Amniotic stem cell (primary cell): ENCODE measurements around the gene ZNF536.
"Not testable (repeated sequence)": the region's sequence is repeated elsewhere in the genome, so short reads cannot be mapped to it uniquely, and the experiment has no call there.

Source experiments
- DNase-seq: peaks from one replicate; lab custom pipeline; 2025; lab: John Stamatoyannopoulos, UW

ZNF536 gene

DNA sequence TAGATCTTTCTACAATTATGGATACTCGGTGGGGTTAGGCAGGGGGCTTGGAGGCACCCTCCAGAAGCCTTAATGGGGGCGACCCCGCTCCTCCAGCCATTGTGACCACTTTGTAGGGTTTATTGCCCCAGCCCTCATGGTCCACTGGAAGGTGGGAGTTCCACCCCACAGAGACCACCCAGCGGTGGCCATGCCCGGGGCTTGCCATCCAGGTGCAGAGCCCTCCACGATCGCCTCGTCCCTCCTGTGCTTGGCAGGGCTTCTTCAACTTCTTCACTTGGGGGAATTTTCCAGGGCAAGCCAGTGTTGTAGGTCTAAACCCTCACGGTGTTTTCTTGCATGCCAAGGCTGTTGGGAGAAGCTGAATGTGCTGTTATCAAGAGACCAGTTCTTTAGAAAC is 16.1 kb downstream of the ZNF536 start:
- no peak for DNase-seq

GRCh38 chr19:30388819-30389218 is 16.6 kb downstream of the ZNF536 start:
- DNase-seq, result no peak

GRCh38 chr19:30390356-30390988 is 18.3 kb downstream of the ZNF536 start:
- DNase-seq, result no peak

DNA sequence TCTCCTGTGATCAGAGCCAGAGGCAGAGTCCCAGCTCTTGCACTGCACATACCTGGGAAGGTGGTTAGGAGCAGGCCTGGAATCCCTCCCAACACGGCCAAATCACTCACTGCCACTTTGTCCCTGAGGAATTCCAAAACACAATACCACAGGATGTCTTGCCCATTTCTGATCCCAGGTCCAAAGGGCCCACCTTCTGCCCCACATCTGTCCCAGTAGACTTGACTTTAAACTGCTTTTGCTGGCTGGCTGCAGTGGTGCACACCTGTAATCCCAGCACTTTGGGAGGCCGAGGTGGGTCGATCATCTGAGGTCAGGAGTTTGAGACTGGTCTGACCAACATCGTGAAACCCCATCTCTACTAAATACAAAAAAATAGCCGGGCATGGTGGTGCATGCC is 18.9 kb downstream of the ZNF536 start:
- DNase-seq, result no peak

DNA sequence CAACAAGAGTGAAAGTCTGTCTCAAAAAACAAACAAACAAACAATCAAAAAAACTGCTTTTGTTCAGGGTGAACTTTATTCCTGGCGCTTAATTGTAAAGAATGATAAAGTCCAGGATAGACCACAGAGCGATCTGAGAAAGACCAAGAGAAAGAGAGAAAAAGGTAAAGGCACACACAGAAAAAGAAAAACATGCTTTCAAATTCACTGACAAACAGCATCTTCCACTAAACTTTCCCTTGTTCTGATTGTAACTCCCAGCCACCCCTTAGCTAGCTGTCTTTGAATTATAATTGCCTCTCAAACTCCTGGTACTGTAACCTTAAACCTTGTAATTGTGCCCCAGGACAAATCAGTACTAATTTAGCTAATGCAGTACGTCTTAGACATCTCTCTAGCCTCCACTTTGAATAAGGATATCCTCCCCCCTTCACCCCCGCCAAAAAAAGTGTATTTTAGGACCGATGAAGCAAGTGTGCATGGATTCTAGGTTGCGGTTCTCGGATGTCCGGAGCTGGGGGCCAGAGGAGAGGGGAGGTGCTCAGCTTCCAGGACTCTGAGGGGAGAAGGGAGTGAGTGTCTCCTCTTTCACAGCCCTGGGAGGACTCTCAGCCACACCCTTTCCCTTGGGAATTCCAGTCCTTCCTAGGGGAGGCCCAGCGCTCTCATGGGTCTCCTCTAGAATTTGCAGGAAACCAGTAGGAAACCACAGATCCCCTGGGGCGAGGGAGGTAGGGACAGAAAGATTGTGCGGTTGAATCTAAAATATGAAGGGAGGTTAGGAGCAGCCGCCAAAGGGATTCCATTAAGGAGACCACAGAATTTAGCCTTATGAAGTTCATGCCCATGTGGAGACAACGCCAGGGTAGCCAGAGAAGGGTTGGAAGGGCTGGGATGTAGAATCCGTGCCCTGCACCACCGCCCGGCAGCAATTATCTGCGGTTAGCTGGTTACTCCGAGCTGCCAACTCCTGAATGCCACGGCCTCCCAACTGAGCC is 19.7 kb downstream of the ZNF536 start:
- no peak for DNase-seq

DNA sequence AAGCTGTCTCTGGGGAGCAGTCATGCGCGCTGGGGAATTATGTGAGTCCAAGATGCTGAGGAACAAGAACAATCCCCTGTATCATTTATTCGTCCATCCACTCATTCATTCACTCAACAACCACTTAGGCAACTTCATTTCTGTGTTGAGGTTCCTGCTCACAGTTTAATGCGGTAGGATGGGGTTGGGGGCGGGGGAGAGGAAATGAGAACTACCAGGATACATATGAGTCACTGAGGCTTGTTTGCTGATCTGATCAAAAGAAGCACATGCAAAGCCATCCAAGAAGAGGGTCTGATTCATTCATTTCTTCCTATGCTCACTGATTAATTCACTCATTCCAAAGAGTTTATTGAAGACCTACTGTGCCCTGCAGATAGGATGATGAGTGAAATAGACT is 20.9 kb downstream of the ZNF536 start:
- no peak for DNase-seq

GRCh38 chr19:30393729-30394480 is 21.7 kb downstream of the ZNF536 start:
- DNase-seq, result no peak

GRCh38 chr19:30394481-30395151 is 22.4 kb downstream of the ZNF536 start:
- DNase-seq, result no peak

GRCh38 chr19:30395283-30395682 is 23.1 kb downstream of the ZNF536 start:
- DNase-seq, result no peak

DNA sequence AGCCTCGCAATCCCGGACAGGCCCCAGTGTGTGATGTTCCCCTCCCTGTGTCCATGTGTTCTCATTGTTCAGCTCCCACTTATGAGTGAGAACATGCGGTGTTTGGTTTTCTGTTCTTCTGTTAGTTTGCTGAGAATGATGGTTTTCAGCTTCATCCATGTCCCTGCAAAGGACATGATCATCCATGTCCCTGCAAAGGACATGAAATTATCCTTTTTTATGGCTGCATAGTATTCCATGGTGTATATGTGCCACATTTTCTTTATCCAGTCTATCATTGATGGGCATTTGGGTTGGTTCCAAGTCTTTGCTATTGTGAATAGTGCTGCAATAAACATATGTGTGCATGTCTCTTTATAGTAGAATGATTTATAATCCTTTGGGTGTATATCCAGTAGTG is 26.4 kb downstream of the ZNF536 start:
- not testable (repeated sequence) for DNase-seq

GRCh38 chr19:30401956-30402355 is 29.8 kb downstream of the ZNF536 start:
- DNase-seq, result no peak

DNA sequence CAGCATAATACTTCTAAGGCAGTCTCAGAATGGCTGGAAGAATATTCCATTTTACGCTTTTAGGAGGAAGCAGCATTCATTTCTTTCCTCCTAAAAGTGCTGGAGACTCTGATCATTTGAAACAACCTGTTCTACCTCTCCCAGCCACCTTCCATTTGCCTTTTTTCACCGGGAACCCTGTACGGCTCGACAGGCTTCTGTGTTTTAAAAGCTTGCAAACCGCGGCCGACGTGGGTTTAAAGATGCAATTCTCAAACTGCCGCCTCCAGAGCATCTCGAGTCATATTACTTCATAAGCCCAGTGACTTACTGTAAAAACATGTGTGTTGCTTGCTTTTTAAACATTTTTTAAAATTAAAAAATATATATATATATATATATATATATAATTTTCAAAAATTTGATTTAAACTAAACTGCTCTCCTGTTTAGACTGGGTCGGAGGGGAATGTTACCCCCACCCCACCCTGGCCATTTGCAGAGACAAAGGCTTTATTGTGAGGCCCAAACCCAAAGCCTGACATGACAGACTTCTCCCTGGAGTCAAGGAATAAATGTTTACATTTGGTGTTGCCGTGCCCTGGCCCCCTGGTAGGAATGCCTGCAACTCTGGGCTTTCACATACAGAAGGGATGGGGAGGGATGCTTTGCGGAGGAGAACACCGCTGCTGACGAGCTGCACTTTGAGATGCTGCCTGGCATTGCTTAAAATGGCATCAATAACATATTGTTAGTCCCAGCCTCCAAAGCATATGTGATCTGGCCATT is 30.4 kb downstream of the ZNF536 start:
- no peak for DNase-seq

DNA sequence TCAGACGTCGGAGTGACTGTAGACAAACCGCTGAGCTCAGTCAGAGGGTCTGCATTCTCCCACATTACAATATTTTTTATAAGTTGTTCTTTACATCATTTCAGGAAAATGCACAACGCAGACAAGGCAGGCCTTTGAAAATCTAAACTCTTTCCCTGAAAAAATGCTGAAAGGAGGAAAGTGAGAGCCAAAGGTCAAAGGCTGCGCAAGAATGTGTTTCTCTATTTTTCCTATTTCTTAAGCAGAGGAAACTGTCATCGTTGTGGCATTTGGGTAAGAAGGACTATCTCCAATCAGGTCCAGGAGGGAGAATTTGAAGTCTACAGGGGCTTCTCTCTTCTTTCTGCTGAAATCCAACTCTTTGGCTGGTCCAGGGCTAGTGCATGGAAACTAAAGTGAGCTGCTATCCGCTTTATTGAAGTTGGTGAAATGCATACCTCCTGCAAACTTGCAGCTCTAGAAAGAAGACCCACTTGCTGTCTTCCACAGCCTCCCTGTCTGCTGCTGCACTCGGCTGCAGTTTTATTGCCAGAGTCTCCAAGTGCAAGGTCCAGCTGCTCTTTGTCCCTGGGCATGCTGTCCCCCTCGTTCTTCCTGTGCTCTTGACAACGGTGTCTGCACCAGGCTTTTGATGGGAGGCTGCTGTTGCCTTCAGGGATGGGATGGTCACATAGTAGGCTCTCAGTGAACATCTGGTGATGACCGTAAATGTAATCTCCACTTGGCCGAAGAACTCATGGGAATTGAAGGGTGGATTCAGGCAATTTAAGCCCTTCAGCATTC is 31.2 kb downstream of the ZNF536 start:
- DNase-seq, result no peak

DNA sequence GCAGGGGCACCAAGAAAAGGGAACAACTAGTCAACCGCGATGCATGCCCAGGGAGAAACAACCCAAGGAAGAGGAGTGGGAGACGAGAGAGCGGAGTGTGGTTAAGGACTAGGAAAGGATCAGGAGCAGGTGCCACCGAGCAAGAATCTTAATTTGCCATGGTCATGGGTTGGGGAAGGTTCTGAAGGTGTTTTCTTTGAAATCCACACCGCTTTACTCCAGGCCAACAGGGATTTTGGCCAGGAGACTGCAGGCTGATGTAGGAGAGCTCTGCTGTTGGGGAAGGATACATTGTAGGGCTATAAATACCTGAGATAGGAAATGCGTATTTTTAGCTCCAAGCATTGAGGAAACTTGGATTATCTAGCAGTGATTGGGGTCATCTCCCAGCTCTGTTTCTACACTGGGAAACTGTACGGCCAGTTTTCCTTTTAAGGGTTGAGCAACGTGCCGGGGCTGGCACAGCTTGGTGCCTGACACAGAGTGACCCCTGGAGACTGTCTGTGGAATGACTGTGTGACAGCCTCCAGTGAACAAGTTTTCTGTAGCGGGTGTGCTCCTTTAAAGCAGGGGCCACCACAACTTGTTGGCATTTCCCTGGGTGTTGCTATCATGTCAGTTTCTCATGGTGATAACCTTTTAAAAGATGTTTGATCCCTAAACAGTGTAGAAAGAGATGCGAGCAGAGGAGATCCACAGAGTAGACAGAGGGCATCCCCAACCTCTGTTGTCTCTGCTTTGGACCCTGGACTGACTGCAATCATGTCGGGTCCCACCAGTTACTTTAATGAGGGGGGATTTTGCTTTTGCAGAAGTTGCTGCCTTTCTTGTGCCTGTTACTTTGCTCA is 34.3 kb downstream of the ZNF536 start:
- DNase-seq, result no peak

DNA sequence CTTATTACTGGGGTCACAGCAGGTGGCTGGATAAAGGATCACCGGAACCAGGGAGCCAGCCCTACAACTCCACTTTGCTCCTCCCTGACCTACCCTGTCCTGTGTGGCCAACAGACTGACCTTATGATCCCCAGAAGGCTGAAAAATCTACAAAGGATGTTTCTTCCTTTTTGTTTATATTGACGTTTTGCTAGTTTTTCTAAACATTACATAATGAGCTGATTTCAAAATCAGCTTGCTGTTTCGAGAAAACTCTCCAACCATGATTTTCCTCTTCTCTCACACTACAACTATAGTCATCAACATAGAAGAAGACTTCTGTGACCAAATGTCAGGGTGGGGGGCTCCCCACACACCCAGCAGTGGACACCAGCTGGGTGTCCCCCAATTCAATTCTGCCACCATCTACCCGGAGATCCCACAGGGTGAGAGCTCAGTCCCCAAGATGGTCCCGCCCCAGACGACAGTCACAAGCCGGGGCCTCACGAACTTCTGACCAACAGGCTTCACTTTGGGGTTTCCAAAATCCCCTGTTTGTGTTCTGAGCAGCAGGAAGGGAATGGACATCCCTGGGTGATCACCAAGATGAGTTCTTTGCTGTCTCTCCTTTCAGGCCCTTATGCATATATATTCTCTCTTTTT is 35.0 kb downstream of the ZNF536 start:
- DNase-seq, result no peak

DNA sequence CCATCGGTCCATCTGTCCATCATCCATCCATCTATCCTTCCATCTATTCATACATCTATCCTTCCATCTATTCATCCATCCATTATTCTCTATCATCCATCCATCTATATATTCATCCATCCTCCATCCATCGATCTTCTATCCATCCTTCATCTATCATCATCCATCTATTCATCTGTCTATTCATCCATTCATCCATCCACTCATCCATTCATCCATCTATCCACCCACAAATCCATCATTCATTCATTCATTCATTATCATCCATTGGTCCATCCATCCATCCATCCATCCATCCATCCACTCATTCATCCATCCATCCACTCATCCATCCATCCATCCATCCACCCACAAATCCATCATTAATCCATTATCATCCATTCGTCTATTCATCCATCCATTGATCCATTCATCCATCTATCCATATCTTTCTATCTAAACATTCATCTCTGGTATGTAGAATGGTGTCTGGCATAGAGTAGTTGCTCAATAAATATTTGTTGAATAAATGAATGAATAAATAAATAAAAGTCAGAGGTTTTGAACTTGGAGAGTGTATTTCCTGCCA is 36.6 kb downstream of the ZNF536 start:
- DNase-seq, result no peak

GRCh38 chr19:30411714-30412113 is 39.5 kb downstream of the ZNF536 start:
- DNase-seq, result no peak

DNA sequence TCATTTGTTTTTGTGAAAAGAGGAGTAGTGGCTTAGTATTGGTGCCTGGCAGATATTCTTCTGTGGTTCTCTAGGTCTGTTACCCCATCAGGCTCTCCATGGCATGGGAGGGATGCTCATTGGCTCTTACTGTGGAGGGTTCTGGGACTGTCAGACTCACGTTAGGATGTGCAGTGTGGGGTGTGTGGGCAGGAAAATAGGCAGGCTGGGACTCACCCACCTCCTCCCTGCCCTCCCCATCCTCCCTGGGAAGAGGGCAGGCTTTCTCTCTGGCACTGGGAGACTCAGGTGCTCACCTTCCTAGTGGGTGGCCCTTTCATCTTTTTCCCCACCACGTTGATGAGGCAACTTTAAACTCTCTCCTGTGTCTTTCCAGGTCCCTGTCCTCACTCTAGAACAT is 44.2 kb downstream of the ZNF536 start:
- DNase-seq, result no peak

DNA sequence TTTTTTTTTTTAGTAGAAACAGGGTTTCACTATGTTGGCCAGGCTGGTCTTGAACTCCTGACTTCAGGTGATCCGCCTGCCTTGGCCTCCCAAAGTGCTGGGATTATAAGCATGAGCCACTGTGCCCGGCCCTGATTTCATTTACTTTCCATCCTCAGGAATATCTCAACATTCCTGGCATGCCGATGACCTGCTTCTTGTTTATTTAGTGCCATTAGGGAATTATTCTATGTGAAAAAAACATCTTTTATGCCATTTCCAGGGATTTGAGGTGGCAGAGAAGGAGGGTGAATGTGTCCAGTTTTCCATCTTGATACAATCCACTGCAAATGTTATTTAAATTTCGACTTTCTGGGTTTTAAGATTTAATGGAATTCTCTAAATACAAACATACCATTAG is 45.0 kb downstream of the ZNF536 start:
- not testable (repeated sequence) for DNase-seq
